22Rv1 (cell line): Measurements from ENCODE around the gene PAX6.

Experiments
- ZFX ChIP-seq: fragments of 450-650 bp; IDR thresholded peaks from 2 replicates; pipeline ENCODE4 v1.6.1; 2017; ENCODE audit warnings: antibody characterized with exemption, borderline replicate concordance
- TF ChIP-seq, protein P1 (sequence below): fragments of 450-650 bp; IDR thresholded peaks from 2 replicates; pipeline ENCODE4 v1.5.1; 2017; ENCODE audit warnings: mild to moderate bottlenecking

DNA sequence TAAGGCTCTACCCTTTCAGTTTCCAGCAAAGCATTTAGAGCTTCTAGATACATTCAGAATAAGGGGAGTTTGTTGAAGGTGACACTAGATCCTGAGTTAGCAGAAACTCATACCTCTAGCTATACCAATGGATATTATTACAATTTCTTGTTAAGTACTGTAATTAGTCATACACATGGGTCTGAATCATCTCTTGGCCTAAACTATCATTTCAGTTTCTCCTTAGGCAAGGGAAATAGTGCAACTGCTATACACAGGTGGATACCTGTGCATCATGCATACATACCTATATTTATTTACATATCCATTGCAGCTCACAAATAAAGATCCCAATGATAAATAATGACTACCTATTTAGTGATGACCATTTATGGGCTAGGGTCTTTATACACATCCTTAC, 45.1 kb upstream of the PAX6 start:
- TF ChIP-seq, protein P1, sequence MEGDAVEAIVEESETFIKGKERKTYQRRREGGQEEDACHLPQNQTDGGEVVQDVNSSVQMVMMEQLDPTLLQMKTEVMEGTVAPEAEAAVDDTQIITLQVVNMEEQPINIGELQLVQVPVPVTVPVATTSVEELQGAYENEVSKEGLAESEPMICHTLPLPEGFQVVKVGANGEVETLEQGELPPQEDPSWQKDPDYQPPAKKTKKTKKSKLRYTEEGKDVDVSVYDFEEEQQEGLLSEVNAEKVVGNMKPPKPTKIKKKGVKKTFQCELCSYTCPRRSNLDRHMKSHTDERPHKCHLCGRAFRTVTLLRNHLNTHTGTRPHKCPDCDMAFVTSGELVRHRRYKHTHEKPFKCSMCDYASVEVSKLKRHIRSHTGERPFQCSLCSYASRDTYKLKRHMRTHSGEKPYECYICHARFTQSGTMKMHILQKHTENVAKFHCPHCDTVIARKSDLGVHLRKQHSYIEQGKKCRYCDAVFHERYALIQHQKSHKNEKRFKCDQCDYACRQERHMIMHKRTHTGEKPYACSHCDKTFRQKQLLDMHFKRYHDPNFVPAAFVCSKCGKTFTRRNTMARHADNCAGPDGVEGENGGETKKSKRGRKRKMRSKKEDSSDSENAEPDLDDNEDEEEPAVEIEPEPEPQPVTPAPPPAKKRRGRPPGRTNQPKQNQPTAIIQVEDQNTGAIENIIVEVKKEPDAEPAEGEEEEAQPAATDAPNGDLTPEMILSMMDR: no peak
- no peak for TF ChIP-seq ZFX
